GM19239 (cell line): ENCODE data around the gene PAX7.
"Not testable (repeated sequence)": the region's sequence is repeated elsewhere in the genome, so short reads cannot be mapped to it uniquely, and the experiment has no call there.

Experiments used
- DNase-seq: peaks from one replicate; pipeline ENCODE4 v3.0.0; 2011; ENCODE audit warnings: low spot score; ENCODE audit not compliant: insufficient read length
- FAIRE-seq: peaks from 2 replicates; lab custom pipeline; 2011; peaks lifted over from hg19 to GRCh38; lab: Jason Lieb, UNC

Gene PAX7

DNA sequence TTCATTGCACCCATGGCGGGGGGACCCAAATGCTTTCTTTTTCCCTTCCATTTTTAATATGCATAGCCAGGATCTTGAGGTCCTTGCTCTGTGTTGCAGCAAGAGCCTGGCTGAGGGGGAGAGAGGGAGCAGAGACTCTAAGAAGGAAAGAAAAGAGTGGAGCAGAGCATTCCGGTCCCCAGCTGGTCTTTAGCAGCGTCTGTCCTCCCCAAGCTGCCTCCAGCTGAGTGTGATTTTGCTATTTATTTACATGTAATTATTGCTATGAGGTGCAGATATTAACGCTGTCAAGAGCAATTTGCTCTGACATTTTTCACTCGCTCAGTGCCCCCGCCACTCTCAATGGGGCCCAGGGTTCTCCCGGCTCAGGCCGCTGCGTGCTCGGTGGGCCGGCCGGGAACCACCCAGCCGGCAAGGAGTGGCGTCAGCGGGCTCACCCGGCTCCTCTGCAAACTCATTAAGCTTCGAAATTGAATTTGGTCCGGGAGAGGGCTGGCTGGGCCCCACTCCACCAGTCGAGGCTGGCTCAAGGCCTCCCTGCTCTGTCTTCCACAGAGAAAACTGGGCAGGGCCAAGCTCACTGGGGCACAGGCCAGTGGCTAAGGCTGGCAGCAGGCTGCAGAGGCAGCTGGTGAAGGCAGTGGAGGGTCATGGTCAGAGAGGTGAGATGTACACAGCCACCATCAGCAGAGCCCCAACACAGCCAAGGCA, 93.2 kb downstream of the PAX7 start:
- DNase-seq (no peak), FAIRE-seq (no peak)

GRCh38 chr1:18724801-18725200, 94.2 kb downstream of the PAX7 start:
- no peak for FAIRE-seq
- DNase-seq = no peak

- DNase-seq = no peak
These were observed 94.7 kb downstream of the PAX7 start for GRCh38 chr1:18725231-18725895.

DNA sequence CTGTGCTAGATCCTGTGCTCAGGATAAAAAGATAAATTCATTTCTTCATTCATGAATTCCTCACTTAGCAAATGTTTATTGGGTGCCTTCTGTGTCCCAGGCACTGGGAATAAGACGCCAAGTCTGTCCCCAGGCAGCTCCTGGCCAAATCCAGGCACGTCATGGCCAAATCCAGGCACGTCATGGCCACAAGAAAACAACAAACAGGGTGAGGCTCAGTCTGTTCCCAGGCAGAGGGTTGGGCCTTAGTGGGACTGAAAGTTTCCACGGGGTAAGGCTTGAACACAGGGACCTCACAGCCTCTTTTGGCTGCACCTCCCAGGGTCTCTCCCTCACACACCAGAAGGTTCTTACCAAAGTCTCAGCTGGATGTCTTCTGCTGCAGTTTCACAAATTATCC, 95.7 kb downstream of the PAX7 start:
- FAIRE-seq = no peak
- no peak for DNase-seq

More at GRCh38 chr1:18725231-18725895, 94.7 kb downstream of the PAX7 start:
- no peak for FAIRE-seq

DNA sequence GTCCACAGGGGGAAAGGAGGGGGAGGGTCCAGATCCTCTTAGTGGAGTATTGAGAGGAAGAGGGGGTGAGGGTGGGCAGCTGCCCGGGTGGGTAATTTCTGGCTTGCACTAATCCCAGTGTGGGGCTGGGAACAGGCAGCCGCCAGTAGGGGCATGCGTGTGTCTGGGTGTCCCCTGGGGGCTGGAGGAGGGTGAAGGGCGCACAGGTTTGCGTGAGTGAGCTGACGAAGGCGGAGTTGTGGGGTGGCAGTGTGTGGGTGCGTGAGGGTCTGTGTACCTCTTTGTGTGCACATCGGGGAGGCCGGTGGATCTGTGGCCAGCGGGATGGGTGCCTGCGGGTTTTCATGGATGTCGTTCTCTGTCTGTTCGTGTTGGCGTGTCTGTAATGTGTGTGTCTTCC, 97.3 kb downstream of the PAX7 start:
- FAIRE-seq (no peak), DNase-seq (no peak)

DNA sequence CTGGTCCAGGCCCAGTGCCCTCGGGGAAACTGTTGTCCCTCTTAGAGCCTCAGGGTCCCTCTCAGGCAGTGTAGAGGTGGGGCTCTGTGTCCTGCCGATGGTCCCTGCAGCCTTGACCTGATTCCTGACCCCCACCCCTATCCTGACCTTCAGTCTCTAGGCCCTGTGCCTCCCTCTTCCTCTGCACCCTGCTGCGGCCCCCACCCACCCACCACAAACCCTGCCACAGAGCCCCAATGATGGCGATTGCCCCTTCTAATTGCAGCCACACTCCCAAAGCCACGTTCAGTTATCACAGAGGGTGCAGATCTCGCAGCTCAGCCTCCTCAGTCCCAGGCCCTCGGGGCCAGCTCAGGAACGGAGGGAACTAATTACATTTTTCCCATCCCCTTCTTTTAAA, 99.7 kb downstream of the PAX7 start:
- FAIRE-seq = no peak
- DNase-seq = no peak

DNA sequence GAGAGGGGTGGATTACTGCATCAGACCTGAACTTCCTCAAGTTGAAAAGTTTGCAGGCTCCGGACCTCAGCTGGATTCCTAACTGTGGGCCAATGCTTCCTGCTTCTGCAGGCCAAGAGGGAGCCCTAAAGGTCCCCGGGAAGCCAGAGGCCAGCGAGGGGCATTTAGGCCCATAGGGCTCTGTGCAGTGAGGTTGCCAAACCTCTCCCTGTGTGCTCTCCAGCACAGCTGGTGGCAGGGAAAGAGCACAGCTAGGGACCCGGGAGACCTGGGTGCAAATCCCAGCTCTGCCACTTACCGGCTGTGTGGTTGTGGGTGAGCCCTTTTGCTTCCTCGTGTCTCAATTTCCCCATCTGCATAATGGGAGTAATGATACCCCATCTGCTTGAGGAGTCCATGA, 100.5 kb downstream of the PAX7 start:
- FAIRE-seq (no peak), DNase-seq (no peak)

- FAIRE-seq (no peak), DNase-seq (no peak)
These were observed 101.1 kb downstream of the PAX7 start for GRCh38 chr1:18731591-18732235.

DNA sequence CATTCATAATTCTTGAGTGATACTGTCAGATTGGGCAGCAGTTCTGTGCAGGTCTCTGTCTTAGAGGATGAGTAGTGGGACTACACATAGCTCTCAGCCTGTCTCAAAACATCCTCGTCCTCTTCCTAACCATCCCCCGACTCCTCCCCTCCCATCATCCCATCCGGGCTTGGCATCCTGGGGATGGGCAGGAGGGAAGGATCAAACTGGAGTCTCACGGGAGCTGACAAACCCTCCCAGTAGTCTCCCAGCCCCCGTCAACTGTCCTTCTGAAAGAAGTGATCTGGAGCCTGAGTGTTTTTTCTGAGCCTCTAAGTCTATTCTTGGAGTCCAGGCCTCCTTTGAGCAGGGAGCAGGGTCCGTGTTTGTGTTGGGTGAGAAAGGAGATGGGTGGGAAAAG, 102.0 kb downstream of the PAX7 start:
- no peak for FAIRE-seq

DNA sequence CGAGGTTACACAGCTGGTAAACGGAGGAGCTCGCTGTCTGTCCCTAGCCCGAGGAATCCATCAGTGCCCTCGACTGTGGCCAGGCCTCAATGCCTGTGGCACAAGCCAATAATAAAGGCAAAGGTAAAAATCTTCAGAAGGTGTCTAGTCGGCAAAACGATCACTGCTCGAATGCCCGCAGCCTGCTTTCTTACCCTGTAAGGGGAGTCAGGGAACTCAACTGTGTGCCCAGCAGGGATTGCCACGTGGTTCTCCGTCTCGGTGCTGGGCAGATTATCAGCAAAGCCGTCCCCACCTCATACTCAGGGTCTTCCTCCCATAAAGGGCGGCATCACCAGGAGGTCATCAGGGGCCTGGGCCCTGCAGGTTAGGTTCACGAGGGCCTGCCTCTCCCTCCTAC, 103.4 kb downstream of the PAX7 start:
- DNase-seq (no peak), FAIRE-seq (no peak)

More for the DNA sequence above, 102.0 kb downstream of the PAX7 start:
- no peak for DNase-seq

GRCh38 chr1:18734461-18735223, 104.0 kb downstream of the PAX7 start:
- DNase-seq = no peak
- FAIRE-seq = no peak

- DNase-seq (no peak), FAIRE-seq (no peak)
These were observed 104.8 kb downstream of the PAX7 start for GRCh38 chr1:18735224-18735997.

DNA sequence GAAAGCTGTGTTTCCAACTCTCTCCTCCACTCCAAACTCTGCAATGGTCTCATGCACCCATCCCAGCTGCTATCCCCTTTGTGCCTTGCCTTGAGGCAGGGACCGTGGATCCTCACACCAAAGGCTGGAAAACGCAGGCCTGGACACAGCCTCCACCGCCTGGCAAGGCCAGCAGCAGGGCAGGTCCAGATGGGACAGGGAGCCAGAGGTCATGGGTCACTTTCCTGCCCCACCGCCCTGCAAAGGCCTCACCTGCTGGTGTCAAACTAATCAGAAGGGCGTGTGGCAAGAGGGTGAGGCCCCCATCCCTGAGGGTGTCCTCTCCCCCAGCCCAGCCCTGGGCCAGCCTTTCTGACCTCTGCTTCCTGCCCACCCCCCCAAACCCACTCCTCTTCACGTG, 106.3 kb downstream of the PAX7 start:
- no peak for DNase-seq
- FAIRE-seq = no peak

DNA sequence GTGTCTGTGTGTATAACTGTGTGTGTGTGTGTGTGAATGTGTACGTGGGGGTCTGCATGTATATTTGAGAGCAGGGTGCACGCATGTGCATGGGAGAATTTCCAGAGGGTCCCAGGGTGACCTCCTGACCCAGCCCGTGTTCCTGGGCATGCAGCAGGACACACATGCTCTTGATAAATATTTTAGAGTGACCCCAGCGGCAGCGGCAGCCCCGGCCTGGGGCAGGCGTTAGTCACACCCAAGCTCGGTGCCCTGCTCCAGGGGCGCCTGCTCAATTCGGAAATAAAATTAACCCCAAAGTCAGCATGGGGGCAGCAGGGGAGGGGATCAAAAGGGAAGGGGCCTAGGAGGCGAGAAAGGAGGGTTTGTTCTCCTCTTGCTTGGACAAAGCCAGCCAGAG, 107.5 kb downstream of the PAX7 start:
- FAIRE-seq = no peak

GRCh38 chr1:18738617-18739016, 108.0 kb downstream of the PAX7 start:
- no peak for FAIRE-seq
- no peak for DNase-seq

More for the DNA sequence above, 107.5 kb downstream of the PAX7 start:
- DNase-seq = no peak

DNA sequence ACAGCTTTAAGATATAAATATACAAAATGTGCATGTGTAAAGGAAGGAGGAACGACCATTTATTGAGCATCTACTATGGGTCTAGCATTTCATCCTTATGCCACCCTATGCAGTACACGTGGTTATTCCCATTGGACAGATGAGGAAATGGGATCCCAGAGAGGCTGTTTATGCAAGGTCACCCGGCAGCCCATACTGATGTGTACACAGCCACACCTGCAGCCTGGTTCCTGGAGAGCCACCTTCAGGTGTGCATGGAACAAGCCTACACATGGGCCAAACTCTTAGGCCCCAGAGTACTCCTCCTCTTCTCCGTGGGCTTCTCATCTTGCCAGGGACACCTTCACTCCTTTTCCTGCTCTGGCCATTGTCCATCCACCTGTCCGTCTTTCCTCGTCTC, 108.8 kb downstream of the PAX7 start:
- DNase-seq (no peak), FAIRE-seq (no peak)

DNA sequence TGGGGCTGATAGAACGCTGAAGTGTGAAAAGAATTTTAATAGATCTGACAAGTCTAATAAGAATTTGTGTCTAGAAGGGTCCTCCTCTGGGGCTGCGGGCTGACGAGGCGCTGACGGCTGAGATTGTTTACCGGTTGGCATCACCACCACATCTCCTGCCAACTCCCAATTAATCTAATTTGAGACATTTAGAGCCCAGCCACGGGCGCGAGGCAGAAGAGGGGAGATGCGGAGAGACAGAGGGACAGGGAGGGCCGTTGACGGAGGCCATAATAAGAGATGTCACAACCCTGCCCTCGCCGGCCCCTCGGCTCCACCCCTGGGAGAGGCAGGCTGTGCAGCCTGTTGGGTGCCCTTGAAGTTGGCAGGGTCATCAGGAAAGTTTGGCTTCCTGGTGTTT, 109.3 kb downstream of the PAX7 start:
- DNase-seq = no peak
- FAIRE-seq = no peak

DNA sequence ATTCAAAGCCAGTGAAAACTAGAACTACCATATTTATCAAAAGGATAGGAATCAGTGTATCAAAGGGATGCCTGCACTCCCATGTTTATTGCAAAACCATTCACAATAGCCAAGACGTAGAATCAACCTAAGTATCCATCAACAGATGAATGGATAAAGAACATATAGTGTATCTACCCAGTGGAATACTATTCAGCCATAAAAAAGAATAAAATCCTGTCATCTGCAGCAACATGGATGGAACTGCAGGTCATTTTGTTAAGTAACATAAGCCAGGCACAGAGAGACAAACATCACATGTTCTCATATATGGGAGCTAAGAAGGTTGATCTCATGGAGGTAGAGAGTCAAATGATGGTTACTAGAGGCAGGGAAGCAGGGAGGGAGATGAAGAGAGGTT, 110.0 kb downstream of the PAX7 start:
- FAIRE-seq (no peak), DNase-seq (no peak)

DNA sequence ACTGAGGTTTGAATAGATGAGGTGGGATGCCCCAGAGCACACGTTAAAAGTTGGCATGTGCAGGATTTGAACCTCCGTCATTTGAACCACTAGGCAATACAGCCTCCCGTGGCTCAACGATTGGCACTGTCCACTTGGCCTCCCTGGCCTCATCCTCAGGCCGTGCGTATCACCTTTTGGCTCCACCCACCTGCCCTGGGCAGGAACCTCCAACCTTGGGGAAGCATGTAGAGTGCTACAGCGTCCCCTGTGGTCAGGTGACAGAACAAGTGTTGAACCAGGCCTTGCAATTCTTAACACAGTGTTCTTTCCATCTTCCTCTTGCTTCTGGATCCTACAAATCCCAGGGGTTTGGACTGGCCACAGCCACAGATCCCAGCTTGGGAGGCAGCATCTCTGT, 112.6 kb downstream of the PAX7 start:
- DNase-seq (no peak), FAIRE-seq (no peak)

DNA sequence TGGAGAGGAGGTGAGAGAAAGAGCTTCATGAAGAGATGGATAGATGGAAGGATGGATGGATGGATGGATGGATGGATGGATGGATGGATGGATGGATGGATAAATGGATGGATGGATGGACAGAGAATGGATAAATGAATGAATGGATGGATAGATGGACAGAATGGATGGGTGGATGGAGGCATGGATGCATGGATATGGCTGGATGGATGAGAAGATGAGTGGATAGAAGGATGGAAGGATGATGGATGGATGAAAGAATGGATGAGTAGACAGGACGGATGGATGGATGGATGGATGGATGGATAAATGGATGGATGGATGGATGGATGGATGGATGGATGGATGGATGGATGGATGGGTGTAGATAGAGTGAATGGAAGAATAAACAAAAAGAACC, 113.7 kb downstream of the PAX7 start:
- FAIRE-seq, DNase-seq: not testable (repeated sequence)
